Amniotic stem cell (primary cell): ENCODE data around the gene ZFYVE21.

ENCODE experiments used
- DNase-seq: peaks from one replicate; lab custom pipeline; 2025; lab: John Stamatoyannopoulos, UW

Gene ZFYVE21

GRCh38 chr14:103737432-103738045, 21.9 kb downstream of the ZFYVE21 start:
- no peak for DNase-seq

GRCh38 chr14:103738166-103738565, 22.6 kb downstream of the ZFYVE21 start:
- DNase-seq = no peak

- no peak for DNase-seq
These were observed 23.3 kb downstream of the ZFYVE21 start for GRCh38 chr14:103738701-103739451.

- no peak for DNase-seq
These were observed 23.8 kb downstream of the ZFYVE21 start for GRCh38 chr14:103739466-103739792.

GRCh38 chr14:103739793-103740501, 24.3 kb downstream of the ZFYVE21 start:
- DNase-seq = no peak

- no peak for DNase-seq
These were observed 25.5 kb downstream of the ZFYVE21 start for GRCh38 chr14:103740991-103741689.

GRCh38 chr14:103741876-103742275, 26.3 kb downstream of the ZFYVE21 start:
- DNase-seq = no peak

- DNase-seq = no peak
These were observed 27.1 kb downstream of the ZFYVE21 start for GRCh38 chr14:103742499-103743255.

GRCh38 chr14:103743691-103744090, 28.1 kb downstream of the ZFYVE21 start:
- no peak for DNase-seq

GRCh38 chr14:103744621-103745395, 29.2 kb downstream of the ZFYVE21 start:
- no peak for DNase-seq

- no peak for DNase-seq
These were observed 29.8 kb downstream of the ZFYVE21 start for GRCh38 chr14:103745424-103745823.

GRCh38 chr14:103746701-103747100, 31.1 kb downstream of the ZFYVE21 start:
- no peak for DNase-seq

- DNase-seq = no peak
These were observed 32.9 kb downstream of the ZFYVE21 start for GRCh38 chr14:103748534-103748857.

- no peak for DNase-seq
These were observed 33.8 kb downstream of the ZFYVE21 start for GRCh38 chr14:103749452-103749851.

- no peak for DNase-seq
These were observed 34.2 kb downstream of the ZFYVE21 start for GRCh38 chr14:103749860-103750259.

GRCh38 chr14:103753774-103754173, 38.2 kb downstream of the ZFYVE21 start:
- no peak for DNase-seq

GRCh38 chr14:103755060-103755459, 39.5 kb downstream of the ZFYVE21 start:
- DNase-seq = no peak

GRCh38 chr14:103758059-103758776, 42.6 kb downstream of the ZFYVE21 start:
- DNase-seq = no peak

GRCh38 chr14:103762036-103762435, 46.4 kb downstream of the ZFYVE21 start:
- no peak for DNase-seq

GRCh38 chr14:103762541-103762940, 46.9 kb downstream of the ZFYVE21 start:
- DNase-seq = no peak
